NB4 (cell line): Measurements from ENCODE around the gene TMEM86A.
"Not testable (repeated sequence)": the region's sequence is repeated elsewhere in the genome, so short reads cannot be mapped to it uniquely, and the experiment has no call there.

ENCODE experiments used
- DNase-seq: peaks from one replicate; pipeline ENCODE4 v3.0.0; 2010; ENCODE audit warnings: low read depth
- H3K4me3 ChIP-seq: one replicate; pipeline ENCODE4 v1.5.1; 2011; ENCODE audit warnings: mild to moderate bottlenecking, low read depth, low read length, moderate library complexity
- MYC ChIP-seq: IDR thresholded peaks from 2 replicates; pipeline ENCODE4 v1.6.1; 2011; ENCODE audit warnings: low read depth, low read length
- POLR2A ChIP-seq: IDR thresholded peaks from 2 replicates; pipeline ENCODE4 v1.6.1; 2011; ENCODE audit warnings: mild to moderate bottlenecking; ENCODE audit not compliant: insufficient read length; ENCODE audit errors: extremely low read depth
- TF ChIP-seq, protein P1 (sequence below): IDR thresholded peaks from one replicate; pipeline ENCODE4 v1.5.1; 2012; ENCODE audit warnings: low read depth, low read length
- TF ChIP-seq, protein P2 (sequence below): IDR thresholded peaks from 2 replicates; pipeline ENCODE4 v1.6.1; 2011; ENCODE audit warnings: low read depth, low read length

Gene TMEM86A

DNA sequence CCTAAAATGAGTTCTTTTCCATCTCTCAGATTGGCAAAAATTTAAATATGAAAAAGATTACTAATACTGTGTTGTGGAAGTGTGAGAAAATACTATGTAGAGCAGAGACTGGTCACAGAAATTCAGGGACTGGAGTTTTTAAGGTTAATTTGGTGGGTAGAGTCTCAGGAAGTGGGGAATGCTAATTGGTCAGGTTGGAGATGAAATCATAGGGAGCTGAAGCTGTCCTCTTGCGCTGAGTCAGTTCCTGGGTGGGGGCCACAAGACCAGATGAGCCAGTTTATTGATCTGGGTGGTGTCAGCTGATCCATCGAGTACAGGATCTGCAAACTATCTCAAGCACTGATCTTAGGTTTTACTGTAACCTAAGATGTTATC, 29.4 kb upstream of the TMEM86A start:
- peak; percentile 24 for DNase-seq

DNA sequence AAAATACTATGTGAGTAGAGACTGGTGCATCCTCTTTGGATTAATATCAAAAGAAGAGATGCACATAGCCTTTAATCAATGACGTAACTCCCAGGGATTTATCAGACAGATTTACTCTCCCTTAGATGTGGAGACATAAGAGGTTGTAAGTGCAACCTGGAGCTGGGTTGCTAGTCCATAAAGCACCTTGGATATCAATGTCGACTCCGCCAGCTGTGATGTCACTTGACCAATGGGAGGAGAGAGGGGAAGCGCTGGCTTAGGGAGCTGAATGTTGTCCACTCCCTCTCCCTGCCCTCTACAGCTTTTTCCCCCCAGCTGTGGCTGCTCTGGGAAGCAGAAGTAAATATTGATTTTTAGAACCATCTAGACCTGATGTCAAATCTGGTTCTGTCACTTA, 28.9 kb upstream of the TMEM86A start:
- no peak for DNase-seq

More for the DNA sequence above, 29.4 kb upstream of the TMEM86A start:
- no peak overlapping the region for H3K4me3 ChIP-seq
- TF ChIP-seq, protein P1, sequence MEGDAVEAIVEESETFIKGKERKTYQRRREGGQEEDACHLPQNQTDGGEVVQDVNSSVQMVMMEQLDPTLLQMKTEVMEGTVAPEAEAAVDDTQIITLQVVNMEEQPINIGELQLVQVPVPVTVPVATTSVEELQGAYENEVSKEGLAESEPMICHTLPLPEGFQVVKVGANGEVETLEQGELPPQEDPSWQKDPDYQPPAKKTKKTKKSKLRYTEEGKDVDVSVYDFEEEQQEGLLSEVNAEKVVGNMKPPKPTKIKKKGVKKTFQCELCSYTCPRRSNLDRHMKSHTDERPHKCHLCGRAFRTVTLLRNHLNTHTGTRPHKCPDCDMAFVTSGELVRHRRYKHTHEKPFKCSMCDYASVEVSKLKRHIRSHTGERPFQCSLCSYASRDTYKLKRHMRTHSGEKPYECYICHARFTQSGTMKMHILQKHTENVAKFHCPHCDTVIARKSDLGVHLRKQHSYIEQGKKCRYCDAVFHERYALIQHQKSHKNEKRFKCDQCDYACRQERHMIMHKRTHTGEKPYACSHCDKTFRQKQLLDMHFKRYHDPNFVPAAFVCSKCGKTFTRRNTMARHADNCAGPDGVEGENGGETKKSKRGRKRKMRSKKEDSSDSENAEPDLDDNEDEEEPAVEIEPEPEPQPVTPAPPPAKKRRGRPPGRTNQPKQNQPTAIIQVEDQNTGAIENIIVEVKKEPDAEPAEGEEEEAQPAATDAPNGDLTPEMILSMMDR = no peak
- TF ChIP-seq MYC = no peak
- TF ChIP-seq, protein P2, sequence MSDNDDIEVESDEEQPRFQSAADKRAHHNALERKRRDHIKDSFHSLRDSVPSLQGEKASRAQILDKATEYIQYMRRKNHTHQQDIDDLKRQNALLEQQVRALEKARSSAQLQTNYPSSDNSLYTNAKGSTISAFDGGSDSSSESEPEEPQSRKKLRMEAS = no peak
- no peak for TF ChIP-seq POLR2A

DNA sequence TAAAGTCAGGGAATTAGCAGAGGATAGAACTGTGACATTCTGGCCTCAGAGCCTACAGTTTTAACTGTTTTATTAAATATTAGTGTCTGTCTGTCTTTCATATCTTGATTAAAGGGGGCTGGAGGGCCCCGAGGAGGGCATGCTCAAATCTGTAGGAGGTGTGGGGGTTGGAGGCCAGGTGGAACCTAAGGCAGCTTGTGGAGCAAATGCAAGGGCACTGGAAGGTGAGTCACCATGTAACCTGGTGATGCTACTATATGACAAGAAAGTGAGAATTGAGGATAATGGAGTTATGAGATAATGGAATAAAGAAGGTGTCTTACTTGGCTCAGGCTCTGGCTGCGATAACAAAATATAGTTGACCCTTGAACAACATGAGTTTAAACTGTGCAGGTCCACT, 27.3 kb upstream of the TMEM86A start:
- no peak for DNase-seq
- no peak overlapping the region for H3K4me3 ChIP-seq
- TF ChIP-seq MYC (no peak), POLR2A (no peak)
- TF ChIP-seq, protein P2 = no peak
- TF ChIP-seq, protein P1 = no peak

More for the DNA sequence above, 28.9 kb upstream of the TMEM86A start:
- TF ChIP-seq, protein P1 = no peak
- no peak for TF ChIP-seq POLR2A
- TF ChIP-seq, protein P2 = no peak
- no peak for TF ChIP-seq MYC
- no peak overlapping the region for H3K4me3 ChIP-seq

DNA sequence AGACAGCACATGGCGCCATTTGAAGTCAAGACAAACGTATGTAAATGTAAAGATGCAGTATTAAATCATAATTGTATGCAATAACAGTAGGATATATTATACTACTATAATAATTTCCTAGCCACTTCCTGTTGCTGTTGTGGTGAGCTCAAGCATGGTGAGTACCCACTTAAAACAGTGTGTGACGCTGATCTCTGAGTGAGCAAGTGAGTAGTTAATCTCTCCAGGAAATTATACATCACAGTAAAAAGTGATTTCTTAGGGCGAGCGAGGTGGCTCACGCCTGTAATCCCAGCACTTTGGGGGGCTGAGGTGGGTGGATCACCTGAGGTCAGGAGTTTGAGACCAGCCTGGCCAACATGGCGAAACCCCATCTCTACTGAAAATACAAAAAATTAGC, 26.4 kb upstream of the TMEM86A start:
- DNase-seq = peak; percentile 22
- not testable (repeated sequence) for H3K4me3 ChIP-seq

DNA sequence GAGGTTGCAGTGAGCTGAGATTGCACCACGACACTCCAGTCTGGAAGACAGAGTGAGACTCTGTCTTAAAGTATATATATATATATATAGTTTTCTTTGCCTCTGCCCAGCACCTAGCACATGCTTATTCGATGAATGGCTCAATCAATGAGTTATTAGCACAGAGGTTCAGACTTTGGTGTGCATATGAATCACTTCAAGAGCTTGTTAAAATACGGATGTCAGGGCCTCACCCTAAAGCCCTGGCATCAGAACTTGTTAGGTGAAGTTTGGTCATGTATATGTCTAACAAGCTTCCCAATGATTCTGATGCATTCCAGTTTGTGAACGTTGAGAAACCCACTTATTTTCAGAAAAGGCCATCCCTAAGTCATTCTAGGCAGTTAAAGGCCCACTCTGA, 21.8 kb upstream of the TMEM86A start:
- no peak for DNase-seq
- no peak for TF ChIP-seq MYC
- TF ChIP-seq, protein P2 = no peak
- H3K4me3 ChIP-seq = no peak overlapping the region

DNA sequence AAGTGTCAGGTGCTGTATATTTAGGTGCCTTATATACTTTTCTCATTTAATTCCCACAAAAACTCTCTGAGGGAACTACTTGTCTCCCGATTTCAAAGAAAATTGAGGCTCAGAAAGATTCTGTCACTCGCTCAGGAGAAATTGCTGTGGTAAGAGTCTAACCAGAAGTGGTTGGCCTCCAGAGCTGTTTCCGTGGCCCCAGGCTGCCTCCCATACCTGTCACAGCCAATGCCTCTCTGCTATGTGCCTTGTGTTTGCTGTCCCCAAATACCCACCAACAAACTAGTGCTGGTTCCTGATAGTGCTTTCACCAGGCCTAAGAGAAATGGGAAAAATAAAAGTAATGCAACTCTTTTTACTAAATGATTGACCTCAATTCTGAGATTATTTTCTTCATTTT, 21.0 kb upstream of the TMEM86A start:
- TF ChIP-seq, protein P1 = no peak
- TF ChIP-seq, protein P2 = no peak
- TF ChIP-seq POLR2A = no peak
- TF ChIP-seq MYC = no peak
- no peak overlapping the region for H3K4me3 ChIP-seq
- DNase-seq = no peak

DNA sequence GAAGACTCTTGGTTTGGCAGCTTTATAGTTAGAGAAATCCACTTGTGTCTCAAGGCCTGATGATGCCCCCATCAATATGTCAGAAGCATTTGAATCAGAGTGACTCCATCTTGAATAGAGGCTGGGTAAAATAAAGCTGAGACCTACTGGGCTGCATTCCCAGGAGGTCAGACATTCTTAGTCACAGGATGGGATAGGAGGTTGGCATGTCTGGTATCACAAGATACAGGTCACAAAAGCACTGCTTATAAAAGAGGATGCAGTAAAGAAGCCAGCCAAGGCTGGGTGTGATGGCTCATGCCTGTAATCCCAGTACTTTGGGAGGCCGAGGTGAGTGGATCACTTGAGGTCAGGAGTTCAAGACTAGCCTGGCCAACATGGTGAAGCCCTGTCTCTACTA, 16.6 kb upstream of the TMEM86A start:
- H3K4me3 ChIP-seq, DNase-seq: not testable (repeated sequence)

DNA sequence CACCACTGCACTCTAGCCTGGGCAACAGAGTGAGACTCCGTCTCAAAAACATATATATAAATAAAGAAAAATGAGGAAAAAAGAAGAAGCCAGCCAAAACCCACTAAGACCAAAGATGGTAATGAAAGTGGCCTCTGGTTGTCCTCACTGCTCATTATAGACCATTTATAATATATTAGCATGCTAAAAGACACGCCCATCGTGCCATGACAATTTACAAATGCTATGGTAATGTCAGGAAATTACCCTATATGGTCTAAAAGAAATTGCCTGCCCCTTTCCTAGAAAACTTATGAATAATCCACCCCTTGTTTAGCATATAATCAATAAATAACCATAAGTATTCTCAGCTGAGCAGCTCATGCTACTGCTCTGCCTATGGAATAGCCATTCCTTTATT, 16.1 kb upstream of the TMEM86A start:
- no peak for DNase-seq
- no peak overlapping the region for H3K4me3 ChIP-seq
- TF ChIP-seq, protein P1 = no peak
- TF ChIP-seq, protein P2 = no peak
- TF ChIP-seq MYC (no peak), POLR2A (no peak)
